Measurements from ENCODE around the gene SIRT2.

DNA sequence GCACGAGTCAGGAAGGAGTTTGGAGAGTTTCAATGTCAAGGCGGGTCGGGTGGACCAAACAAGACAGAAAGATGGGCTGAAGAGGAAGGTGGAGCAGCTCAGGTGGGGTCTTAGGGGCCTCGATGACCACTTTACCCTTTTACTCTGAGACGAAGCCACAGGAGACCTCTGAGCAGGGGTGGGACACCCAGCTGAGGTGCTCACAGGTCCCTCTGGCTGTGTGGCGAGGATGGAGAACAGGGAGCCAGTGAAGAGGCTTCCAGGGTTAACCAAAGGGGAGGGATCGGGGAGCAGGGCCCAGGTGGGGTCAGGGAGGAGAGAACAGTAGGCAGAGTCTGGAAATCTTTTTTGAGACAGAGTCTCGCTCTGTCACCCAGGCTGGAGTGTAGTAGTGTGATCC lies 14.5 kb upstream of the SIRT2 start:
- no peak for TF ChIP-seq TAF1 (IDR thresholded peaks at IDR 0.05; ENCODE audit: low read depth, low read length)
- TF ChIP-seq RAD21 (IDR thresholded peaks at IDR 0.05 in 1 of 2, conservative IDR thresholded peaks at IDR 0.05 in 1 of 2; ENCODE audit: low read depth in 2 of 2, low read length in 2 of 2) = no peak
- no peak for TF ChIP-seq SP1 (IDR thresholded peaks at IDR 0.05; ENCODE audit: low read depth, low read length)
- TF ChIP-seq, protein P1, sequence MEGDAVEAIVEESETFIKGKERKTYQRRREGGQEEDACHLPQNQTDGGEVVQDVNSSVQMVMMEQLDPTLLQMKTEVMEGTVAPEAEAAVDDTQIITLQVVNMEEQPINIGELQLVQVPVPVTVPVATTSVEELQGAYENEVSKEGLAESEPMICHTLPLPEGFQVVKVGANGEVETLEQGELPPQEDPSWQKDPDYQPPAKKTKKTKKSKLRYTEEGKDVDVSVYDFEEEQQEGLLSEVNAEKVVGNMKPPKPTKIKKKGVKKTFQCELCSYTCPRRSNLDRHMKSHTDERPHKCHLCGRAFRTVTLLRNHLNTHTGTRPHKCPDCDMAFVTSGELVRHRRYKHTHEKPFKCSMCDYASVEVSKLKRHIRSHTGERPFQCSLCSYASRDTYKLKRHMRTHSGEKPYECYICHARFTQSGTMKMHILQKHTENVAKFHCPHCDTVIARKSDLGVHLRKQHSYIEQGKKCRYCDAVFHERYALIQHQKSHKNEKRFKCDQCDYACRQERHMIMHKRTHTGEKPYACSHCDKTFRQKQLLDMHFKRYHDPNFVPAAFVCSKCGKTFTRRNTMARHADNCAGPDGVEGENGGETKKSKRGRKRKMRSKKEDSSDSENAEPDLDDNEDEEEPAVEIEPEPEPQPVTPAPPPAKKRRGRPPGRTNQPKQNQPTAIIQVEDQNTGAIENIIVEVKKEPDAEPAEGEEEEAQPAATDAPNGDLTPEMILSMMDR (IDR thresholded peaks at IDR 0.05; ENCODE audit: control extremely low read depth in 1 of 3, insufficient read depth in 1 of 3, low read depth in 1 of 3, low read length in 3 of 3) = no peak
- no peak for TF ChIP-seq SP2 (IDR thresholded peaks at IDR 0.05; ENCODE audit: low read length)
- no peak for TF ChIP-seq EP300 (IDR thresholded peaks at IDR 0.05; ENCODE audit: borderline replicate concordance in 1 of 2, low read depth in 2 of 2, low read length in 2 of 2)
- TF ChIP-seq, protein P2, sequence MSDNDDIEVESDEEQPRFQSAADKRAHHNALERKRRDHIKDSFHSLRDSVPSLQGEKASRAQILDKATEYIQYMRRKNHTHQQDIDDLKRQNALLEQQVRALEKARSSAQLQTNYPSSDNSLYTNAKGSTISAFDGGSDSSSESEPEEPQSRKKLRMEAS (IDR thresholded peaks at IDR 0.05) = no peak
- TF ChIP-seq, protein P3, sequence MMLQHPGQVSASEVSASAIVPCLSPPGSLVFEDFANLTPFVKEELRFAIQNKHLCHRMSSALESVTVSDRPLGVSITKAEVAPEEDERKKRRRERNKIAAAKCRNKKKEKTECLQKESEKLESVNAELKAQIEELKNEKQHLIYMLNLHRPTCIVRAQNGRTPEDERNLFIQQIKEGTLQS (IDR thresholded peaks at IDR 0.05; ENCODE audit: insufficient read depth, low read depth, low read length) = no peak
- no peak for TF ChIP-seq JUN (IDR thresholded peaks at IDR 0.05; ENCODE audit: low read depth, low read length)
- no peak for TF ChIP-seq NANOG (IDR thresholded peaks at IDR 0.05; ENCODE audit: insufficient read depth, low read depth, low read length, poor library complexity, severe bottlenecking)
- no peak for TF ChIP-seq GABPA (IDR thresholded peaks at IDR 0.05; ENCODE audit: borderline replicate concordance, insufficient read depth, low read length)
- TF ChIP-seq TCF12 (IDR thresholded peaks at IDR 0.05; ENCODE audit: low read depth, low read length) = no peak
- no peak for TF ChIP-seq SUZ12 (IDR thresholded peaks at IDR 0.05; ENCODE audit: low read length)

Measured in H1 (cell line).